ENCODE measurements around the gene S100A1. TPM values are rescaled to one million over a fixed set of nuclear protein-coding genes. Genes with fewer than 3 reads are reported as not detected.

Gene S100A1
- total and polyA plus RNA-seq, 2 of the 13 experiments (the other 11 are each of a cell fraction or from before 2014, with no cell fraction given), result 120 to 251 TPM

DNA sequence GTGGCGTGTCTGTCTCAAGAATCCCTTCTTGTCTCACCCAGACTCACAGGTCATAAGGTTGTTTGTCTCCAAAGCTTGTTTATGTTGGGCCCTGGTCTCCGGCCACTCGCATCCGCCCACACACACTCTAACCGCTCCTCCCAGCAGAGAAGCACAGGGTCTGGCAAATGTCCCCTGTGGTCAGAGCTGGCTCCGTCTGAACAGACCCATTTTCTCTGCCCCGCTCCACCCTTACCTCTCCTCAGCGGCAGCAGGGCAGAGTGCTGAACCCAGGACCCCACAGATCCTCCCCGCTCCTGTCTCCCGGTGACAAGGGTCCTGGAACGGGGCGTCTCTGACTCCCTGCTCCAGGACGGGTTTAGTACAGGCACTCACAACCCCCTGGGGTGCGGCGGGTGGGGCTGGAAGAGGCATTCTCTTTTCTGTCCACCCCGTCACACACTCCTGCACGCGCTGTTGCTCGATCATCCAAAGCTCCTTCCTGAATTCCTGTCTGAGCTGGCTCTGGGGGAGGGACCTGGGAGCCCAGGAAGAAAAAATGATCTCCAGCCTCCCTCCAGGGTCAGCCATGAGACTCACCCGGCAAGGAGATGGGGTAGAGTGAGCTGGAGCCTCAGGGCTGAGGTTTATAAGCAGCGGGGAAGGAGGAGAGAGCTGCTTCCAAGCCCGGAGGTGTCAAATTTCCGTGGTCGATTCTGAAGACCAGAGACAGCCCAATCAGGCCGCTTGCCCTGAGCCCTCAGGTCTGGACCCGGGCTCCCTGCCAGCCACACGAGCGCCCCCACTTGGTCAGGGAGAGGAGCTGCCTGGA lies 1.1 kb upstream of the S100A1 start, which contains the start of gene S100A13 (continued):
- TF ChIP-seq, protein P1, sequence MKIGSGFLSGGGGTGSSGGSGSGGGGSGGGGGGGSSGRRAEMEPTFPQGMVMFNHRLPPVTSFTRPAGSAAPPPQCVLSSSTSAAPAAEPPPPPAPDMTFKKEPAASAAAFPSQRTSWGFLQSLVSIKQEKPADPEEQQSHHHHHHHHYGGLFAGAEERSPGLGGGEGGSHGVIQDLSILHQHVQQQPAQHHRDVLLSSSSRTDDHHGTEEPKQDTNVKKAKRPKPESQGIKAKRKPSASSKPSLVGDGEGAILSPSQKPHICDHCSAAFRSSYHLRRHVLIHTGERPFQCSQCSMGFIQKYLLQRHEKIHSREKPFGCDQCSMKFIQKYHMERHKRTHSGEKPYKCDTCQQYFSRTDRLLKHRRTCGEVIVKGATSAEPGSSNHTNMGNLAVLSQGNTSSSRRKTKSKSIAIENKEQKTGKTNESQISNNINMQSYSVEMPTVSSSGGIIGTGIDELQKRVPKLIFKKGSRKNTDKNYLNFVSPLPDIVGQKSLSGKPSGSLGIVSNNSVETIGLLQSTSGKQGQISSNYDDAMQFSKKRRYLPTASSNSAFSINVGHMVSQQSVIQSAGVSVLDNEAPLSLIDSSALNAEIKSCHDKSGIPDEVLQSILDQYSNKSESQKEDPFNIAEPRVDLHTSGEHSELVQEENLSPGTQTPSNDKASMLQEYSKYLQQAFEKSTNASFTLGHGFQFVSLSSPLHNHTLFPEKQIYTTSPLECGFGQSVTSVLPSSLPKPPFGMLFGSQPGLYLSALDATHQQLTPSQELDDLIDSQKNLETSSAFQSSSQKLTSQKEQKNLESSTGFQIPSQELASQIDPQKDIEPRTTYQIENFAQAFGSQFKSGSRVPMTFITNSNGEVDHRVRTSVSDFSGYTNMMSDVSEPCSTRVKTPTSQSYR (CRISPR knock-in tag; IDR thresholded peaks at IDR 0.05; ENCODE audit: borderline replicate concordance), result no peak
- TF ChIP-seq ZNF652 (CRISPR knock-in tag; IDR thresholded peaks at IDR 0.05; ENCODE audit: borderline replicate concordance, low read depth) (no peak), FOXK2 (IDR thresholded peaks at IDR 0.05) (no peak), ZNF24 (IDR thresholded peaks at IDR 0.05) (no peak), ZSCAN25 (CRISPR knock-in tag; IDR thresholded peaks at IDR 0.05) (peak; percentile 50; the same call in 1 of the 2 replicates), ZIK1 (CRISPR knock-in tag; IDR thresholded peaks at IDR 0.05; ENCODE audit: borderline replicate concordance, low read depth) (no peak), RFX3 (CRISPR knock-in tag; IDR thresholded peaks at IDR 0.05) (no peak), ZNF101 (CRISPR knock-in tag; IDR thresholded peaks at IDR 0.05; ENCODE audit: borderline replicate concordance, low read depth) (no peak), SIN3B (IDR thresholded peaks at IDR 0.05; ENCODE audit: low read length) (0 out of 2 replicates have a peak, but pooled peaks have one; percentile 31), KDM2A (CRISPR knock-in tag; IDR thresholded peaks at IDR 0.05; ENCODE audit: borderline replicate concordance, low read depth) (peak; percentile 32; the same call in 1 of the 2 replicates), MLLT10 (CRISPR knock-in tag; IDR thresholded peaks at IDR 0.05) (no peak), ZMAT3 (CRISPR knock-in tag; conservative IDR thresholded peaks at IDR 0.05) (no peak), AGO2 (optimal IDR thresholded peaks at IDR 0.05; ENCODE audit: low read depth, low read length) (peak; percentile 43), PHF8 (CRISPR knock-in tag; IDR thresholded peaks at IDR 0.05) (peak; percentile 38; the same call in 1 of the 2 replicates), AKAP8 (CRISPR knock-in tag; IDR thresholded peaks at IDR 0.05) (0 out of 2 replicates have a peak, but pooled peaks have one; percentile 57)
- TF ChIP-seq, protein P2, sequence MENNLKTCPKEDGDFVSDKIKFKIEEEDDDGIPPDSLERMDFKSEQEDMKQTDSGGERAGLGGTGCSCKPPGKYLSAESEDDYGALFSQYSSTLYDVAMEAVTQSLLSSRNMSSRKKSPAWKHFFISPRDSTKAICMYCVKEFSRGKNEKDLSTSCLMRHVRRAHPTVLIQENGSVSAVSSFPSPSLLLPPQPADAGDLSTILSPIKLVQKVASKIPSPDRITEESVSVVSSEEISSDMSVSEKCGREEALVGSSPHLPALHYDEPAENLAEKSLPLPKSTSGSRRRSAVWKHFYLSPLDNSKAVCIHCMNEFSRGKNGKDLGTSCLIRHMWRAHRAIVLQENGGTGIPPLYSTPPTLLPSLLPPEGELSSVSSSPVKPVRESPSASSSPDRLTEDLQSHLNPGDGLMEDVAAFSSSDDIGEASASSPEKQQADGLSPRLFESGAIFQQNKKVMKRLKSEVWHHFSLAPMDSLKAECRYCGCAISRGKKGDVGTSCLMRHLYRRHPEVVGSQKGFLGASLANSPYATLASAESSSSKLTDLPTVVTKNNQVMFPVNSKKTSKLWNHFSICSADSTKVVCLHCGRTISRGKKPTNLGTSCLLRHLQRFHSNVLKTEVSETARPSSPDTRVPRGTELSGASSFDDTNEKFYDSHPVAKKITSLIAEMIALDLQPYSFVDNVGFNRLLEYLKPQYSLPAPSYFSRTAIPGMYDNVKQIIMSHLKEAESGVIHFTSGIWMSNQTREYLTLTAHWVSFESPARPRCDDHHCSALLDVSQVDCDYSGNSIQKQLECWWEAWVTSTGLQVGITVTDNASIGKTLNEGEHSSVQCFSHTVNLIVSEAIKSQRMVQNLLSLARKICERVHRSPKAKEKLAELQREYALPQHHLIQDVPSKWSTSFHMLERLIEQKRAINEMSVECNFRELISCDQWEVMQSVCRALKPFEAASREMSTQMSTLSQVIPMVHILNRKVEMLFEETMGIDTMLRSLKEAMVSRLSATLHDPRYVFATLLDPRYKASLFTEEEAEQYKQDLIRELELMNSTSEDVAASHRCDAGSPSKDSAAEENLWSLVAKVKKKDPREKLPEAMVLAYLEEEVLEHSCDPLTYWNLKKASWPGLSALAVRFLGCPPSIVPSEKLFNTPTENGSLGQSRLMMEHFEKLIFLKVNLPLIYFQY (CRISPR knock-in tag; IDR thresholded peaks at IDR 0.05; ENCODE audit: borderline replicate concordance), result peak; percentile 38; the same call in 1 of the 2 replicates
- TF ChIP-seq, protein P3, sequence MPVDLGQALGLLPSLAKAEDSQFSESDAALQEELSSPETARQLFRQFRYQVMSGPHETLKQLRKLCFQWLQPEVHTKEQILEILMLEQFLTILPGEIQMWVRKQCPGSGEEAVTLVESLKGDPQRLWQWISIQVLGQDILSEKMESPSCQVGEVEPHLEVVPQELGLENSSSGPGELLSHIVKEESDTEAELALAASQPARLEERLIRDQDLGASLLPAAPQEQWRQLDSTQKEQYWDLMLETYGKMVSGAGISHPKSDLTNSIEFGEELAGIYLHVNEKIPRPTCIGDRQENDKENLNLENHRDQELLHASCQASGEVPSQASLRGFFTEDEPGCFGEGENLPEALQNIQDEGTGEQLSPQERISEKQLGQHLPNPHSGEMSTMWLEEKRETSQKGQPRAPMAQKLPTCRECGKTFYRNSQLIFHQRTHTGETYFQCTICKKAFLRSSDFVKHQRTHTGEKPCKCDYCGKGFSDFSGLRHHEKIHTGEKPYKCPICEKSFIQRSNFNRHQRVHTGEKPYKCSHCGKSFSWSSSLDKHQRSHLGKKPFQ (CRISPR knock-in tag; IDR thresholded peaks at IDR 0.05; ENCODE audit: insufficient replicate concordance), result no peak
- TF ChIP-seq, protein P4, sequence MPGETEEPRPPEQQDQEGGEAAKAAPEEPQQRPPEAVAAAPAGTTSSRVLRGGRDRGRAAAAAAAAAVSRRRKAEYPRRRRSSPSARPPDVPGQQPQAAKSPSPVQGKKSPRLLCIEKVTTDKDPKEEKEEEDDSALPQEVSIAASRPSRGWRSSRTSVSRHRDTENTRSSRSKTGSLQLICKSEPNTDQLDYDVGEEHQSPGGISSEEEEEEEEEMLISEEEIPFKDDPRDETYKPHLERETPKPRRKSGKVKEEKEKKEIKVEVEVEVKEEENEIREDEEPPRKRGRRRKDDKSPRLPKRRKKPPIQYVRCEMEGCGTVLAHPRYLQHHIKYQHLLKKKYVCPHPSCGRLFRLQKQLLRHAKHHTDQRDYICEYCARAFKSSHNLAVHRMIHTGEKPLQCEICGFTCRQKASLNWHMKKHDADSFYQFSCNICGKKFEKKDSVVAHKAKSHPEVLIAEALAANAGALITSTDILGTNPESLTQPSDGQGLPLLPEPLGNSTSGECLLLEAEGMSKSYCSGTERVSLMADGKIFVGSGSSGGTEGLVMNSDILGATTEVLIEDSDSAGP (CRISPR knock-in tag; IDR thresholded peaks at IDR 0.05; ENCODE audit: borderline replicate concordance), result peak; percentile 55; the same call in 1 of the 2 replicates
- TF ChIP-seq, protein P5, sequence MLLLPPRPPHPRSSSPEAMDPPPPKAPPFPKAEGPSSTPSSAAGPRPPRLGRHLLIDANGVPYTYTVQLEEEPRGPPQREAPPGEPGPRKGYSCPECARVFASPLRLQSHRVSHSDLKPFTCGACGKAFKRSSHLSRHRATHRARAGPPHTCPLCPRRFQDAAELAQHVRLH (CRISPR knock-in tag; IDR thresholded peaks at IDR 0.05; ENCODE audit: borderline replicate concordance, low read depth), result no peak; the same call in 1 of the 2 replicates
